K562 (cell line): ENCODE results near the gene TRIP6. TPM values are rescaled to one million over a fixed set of nuclear protein-coding genes. Genes with fewer than 3 reads are reported as not detected.

Experiments
- L3MBTL2 ChIP-seq: fragments of 450-650 bp; IDR thresholded peaks from 2 replicates; pipeline ENCODE4 v1.6.1; 2016; ENCODE audit warnings: mild to moderate bottlenecking, moderate library complexity
- MAFF ChIP-seq: IDR thresholded peaks from 2 replicates; pipeline ENCODE4 v1.6.1; 2012; ENCODE audit warnings: low read length, improper control_type of control experiment
- PML ChIP-seq: IDR thresholded peaks from 2 replicates; pipeline ENCODE4 v1.6.1; 2012; ENCODE audit warnings: low read length, inconsistent platforms
- PREB ChIP-seq: sonication (generic); formaldehyde crosslinking; IDR thresholded peaks from 2 replicates; pipeline ENCODE4 v1.8.1; 2023; ENCODE audit warnings: mild to moderate bottlenecking, missing genetic modification reagents
- RAD21 ChIP-seq, 2 experiments: fragments of 250-450 bp in 1 of 2; fragments of 450-650 bp in 1 of 2; sonication (Bioruptor Pico) in 1 of 2; formaldehyde crosslinking in 1 of 2; IDR thresholded peaks in 1 of 2; conservative IDR thresholded peaks in 1 of 2; 2 replicates each; pipeline versions ENCODE4 v1.4.0 to v1.8.0; 2020 to 2022; ENCODE audit warnings: mild to moderate bottlenecking in 2 of 2, moderate library complexity in 1 of 2
- SMAD4 ChIP-seq: fragments of 250-450 bp; sonication (Bioruptor Pico); conservative IDR thresholded peaks from 2 replicates; pipeline ENCODE4 v1.8.0; 2021; ENCODE audit warnings: inconsistent platforms, mild to moderate bottlenecking, moderate library complexity
- SNRNP70 ChIP-seq: fragments of 200-400 bp; formaldehyde crosslinking; optimal IDR thresholded peaks from 2 replicates; pipeline ENCODE3; 2017; ENCODE audit warnings: low read depth, low read length
- XRCC4 ChIP-seq: IDR thresholded peaks from one replicate; pipeline ENCODE4 v1.6.1; 2011; ENCODE audit not compliant: insufficient read depth, insufficient read length; ENCODE audit errors: extremely low read depth
- ZBTB26 ChIP-seq: fragments of 450-650 bp; formaldehyde crosslinking; IDR thresholded peaks from 2 replicates; pipeline ENCODE4 v1.4.0; 2022; ENCODE audit warnings: missing genetic modification characterization
- ZNF395 ChIP-seq: fragments of 200-800 bp; sonication (Bioruptor generic); IDR thresholded peaks from 2 replicates; pipeline ENCODE4 v1.6.1; 2017; ENCODE audit warnings: missing genetic modification characterization, missing compliant biosample characterization
- ZNF639 ChIP-seq, 2 experiments: fragments of 200-800 bp in 1 of 2; sonication (Bioruptor generic) in 1 of 2; sonication (generic) in 1 of 2; formaldehyde crosslinking in 1 of 2; IDR thresholded peaks in 1 of 2; conservative IDR thresholded peaks in 1 of 2; 2 replicates each; pipeline versions ENCODE4 v1.5.0 to v1.6.1; 2016 to 2020; ENCODE audit warnings: missing compliant biosample characterization in 1 of 2, missing genetic modification characterization in 1 of 2, missing genetic modification reagents in 1 of 2
- polyA plus RNA-seq, 8 experiments: library from polyadenylated mRNA; depleted of rRNA in 4 of 8; stranded (reverse) in 5 of 8; unstranded in 3 of 8; fragments of >200 nt; fragmentation: Nextera tagmentation in 2 of 8; fragmentation: Illumina TruSeq in 1 of 8; extraction: Ambion mirVana in 2 of 8; extraction: Trizol in 1 of 8; gene quantifications; 2 replicates each; pipeline versions ENCODE4 v1.2.1 to v1.2.3, GENCODE V29; 2011 to 2014; ENCODE audit warnings: inconsistent platforms in 1 of 8, missing spikeins in 1 of 8
- total RNA-seq, 7 experiments: library from RNA; depleted of rRNA in 6 of 7; stranded (reverse); fragments of >200 nt in 6 of 7; fragmentation: Illumina TruSeq in 2 of 7; extraction: Trizol in 2 of 7; gene quantifications; 2 replicates each; pipeline versions ENCODE4 v1.2.1 to v1.2.3, GENCODE V29; 2011 to 2021; ENCODE audit warnings: low replicate concordance in 1 of 7
- TF ChIP-seq, protein P1 (sequence below): fragments of 450-650 bp; IDR thresholded peaks from 2 replicates; pipeline ENCODE4 v1.6.1; 2016; ENCODE audit warnings: borderline replicate concordance
- TF ChIP-seq, protein P2 (sequence below): IDR thresholded peaks from 2 replicates; pipeline ENCODE4 v1.6.1; 2012; ENCODE audit warnings: low read depth, low read length, improper control_type of control experiment, borderline replicate concordance

Gene TRIP6
- total and polyA plus RNA-seq, 9 of the 15 experiments (the other 6 are each of a cell fraction or from before 2014, with no cell fraction given): 5.9 to 141 (median 54.0) TPM

- TF ChIP-seq ZNF395 (no peak), XRCC4 (no peak), ZBTB26 (CRISPR knock-in tag) (no peak), SMAD4 (no peak), PREB (no peak), PML (no peak), ZNF639 (CRISPR knock-in tag; conservative IDR thresholded peaks at IDR 0.05 in 1 of 2, IDR thresholded peaks at IDR 0.05 in 1 of 2) (no peak), L3MBTL2 (no peak), SNRNP70 (no peak), RAD21 (CRISPR knock-in tag; conservative IDR thresholded peaks at IDR 0.05 in 1 of 2, IDR thresholded peaks at IDR 0.05 in 1 of 2) (no peak), MAFF (peak; percentile 66)
- TF ChIP-seq, protein P1, sequence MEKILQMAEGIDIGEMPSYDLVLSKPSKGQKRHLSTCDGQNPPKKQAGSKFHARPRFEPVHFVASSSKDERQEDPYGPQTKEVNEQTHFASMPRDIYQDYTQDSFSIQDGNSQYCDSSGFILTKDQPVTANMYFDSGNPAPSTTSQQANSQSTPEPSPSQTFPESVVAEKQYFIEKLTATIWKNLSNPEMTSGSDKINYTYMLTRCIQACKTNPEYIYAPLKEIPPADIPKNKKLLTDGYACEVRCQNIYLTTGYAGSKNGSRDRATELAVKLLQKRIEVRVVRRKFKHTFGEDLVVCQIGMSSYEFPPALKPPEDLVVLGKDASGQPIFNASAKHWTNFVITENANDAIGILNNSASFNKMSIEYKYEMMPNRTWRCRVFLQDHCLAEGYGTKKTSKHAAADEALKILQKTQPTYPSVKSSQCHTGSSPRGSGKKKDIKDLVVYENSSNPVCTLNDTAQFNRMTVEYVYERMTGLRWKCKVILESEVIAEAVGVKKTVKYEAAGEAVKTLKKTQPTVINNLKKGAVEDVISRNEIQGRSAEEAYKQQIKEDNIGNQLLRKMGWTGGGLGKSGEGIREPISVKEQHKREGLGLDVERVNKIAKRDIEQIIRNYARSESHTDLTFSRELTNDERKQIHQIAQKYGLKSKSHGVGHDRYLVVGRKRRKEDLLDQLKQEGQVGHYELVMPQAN: no peak
- TF ChIP-seq, protein P2, sequence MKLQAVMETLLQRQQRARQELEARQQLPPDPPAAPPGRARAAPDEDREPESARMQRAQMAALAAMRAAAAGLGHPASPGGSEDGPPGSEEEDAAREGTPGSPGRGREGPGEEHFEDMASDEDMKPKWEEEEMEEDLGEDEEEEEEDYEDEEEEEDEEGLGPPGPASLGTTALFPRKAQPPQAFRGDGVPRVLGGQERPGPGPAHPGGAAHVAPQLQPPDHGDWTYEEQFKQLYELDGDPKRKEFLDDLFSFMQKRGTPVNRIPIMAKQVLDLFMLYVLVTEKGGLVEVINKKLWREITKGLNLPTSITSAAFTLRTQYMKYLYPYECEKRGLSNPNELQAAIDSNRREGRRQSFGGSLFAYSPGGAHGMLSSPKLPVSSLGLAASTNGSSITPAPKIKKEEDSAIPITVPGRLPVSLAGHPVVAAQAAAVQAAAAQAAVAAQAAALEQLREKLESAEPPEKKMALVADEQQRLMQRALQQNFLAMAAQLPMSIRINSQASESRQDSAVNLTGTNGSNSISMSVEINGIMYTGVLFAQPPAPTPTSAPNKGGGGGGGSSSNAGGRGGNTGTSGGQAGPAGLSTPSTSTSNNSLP: no peak
Measured at GRCh38 chr7:100863406-100863950, 3.7 kb upstream of the TRIP6 start (continued).
